ENCODE data around the gene CFAP251. TPM values are rescaled to one million over a fixed set of nuclear protein-coding genes. Genes with fewer than 3 reads are reported as not detected.

The CFAP251 gene
- total and polyA plus RNA-seq, 2 of the 8 experiments (the other 6 are each of a cell fraction or from before 2014, with no cell fraction given), result 1.8 to 2.9 TPM

DNA sequence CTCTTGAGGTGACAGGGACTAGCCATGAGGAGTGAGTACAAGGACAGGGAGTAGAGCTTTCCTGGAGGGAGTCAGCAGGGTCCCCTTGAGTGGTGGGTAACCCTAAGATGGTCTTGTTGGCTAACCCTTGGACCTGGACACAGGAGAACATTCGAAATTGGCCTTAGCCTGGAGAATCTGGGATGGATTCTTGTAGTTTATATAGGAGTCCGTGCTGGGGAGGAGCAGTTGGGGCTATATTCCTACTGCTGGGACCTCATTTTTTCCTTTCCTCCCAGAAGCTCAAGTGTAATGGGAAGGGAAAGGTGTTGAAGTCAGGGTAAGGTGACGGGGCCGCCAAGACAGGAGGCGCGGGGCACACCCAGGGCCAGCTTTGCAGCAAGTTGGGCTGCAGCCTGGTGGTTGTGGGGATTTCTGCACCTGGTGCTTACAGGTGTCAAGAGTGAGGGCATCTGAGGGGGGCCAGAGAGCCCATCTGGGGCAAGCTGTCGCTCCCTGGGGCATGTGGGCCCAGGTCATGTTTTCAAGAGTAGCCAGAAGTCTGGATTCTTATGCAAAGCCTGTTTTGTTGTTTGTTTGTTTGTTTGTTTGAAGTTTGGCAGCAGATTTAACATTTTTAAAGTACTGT, 108.4 kb downstream of the CFAP251 start:
- 96% methylated on average over 5 of the region's 7 CpGs; no CpG with 5 or more reads in 1 of the 2 experiments for WGBS, 2 experiments (ENCODE audit: extremely low coverage in 1 of 2, insufficient coverage in 1 of 2, insufficient read length in 1 of 2, insufficient replicate concordance in 2 of 2, low coverage in 1 of 2, low lambda C conversion rate in 2 of 2, missing lambda C conversion rate in 1 of 2)
- Histone ChIP-seq H3K27ac (ENCODE audit: low read depth, low read length) (no peak overlapping the region), H4K8ac (ENCODE audit: extremely low read depth, insufficient read depth, low read length) (no peak overlapping the region), H2BK12ac (ENCODE audit: low read depth, low read length) (no peak overlapping the region), H4K91ac (replicated peaks; ENCODE audit: insufficient read length, low read length) (no peak overlapping the region), H3K36me3 (ENCODE audit: control insufficient read depth in 2 of 4, insufficient read depth in 4 of 4, low read length in 3 of 4) (no peaks in the 10 kb centered on the region), H2BK20ac (ENCODE audit: low read length) (no peak overlapping the region), H3K9ac (replicated peaks in 1 of 4; ENCODE audit: extremely low read depth in 1 of 4, low read depth in 3 of 4, low read length in 3 of 4) (no peak overlapping the region), H4K5ac (ENCODE audit: insufficient read length, low read depth, low read length) (no peak overlapping the region), H3K56ac (replicated peaks; ENCODE audit: insufficient read length, low read depth, low read length) (no peak overlapping the region), H3K79me1 (ENCODE audit: low read depth, low read length) (peaks cover 14% of the 10 kb centered on the region), H4K20me1 (replicated peaks in 1 of 2; ENCODE audit: control insufficient read depth in 1 of 2, insufficient read depth in 2 of 2, low read length in 2 of 2) (peaks cover 13 to 27% of the 10 kb centered on the region in 2 experiments), H3K4ac (replicated peaks; ENCODE audit: insufficient read length, low read depth, low read length) (no peak overlapping the region), H3K4me3 (ENCODE audit: extremely low read depth in 1 of 4, insufficient read depth in 2 of 4, low read depth in 3 of 4, low read length in 4 of 4) (no peak overlapping the region), H3K23ac (ENCODE audit: insufficient read length) (no peak overlapping the region), H3K27me3 (replicated peaks in 1 of 4; ENCODE audit: control insufficient read depth in 3 of 4, extremely low read depth in 1 of 4, insufficient read depth in 3 of 4, low read length in 3 of 4) (peaks cover 0 to 8% (median 2%) of the 10 kb centered on the region in 4 experiments; a peak in 4 of 7 replicates), H3K23me2 (ENCODE audit: low read depth, low read length) (peaks cover 9% of the 10 kb centered on the region; the same call in 1 of the 2 replicates), H2AK5ac (ENCODE audit: low read depth, low read length) (peak overlapping the region; percentile 4; the same call in 1 of the 2 replicates), H3K18ac (ENCODE audit: extremely low read depth, low read length) (no peak overlapping the region), H2BK15ac (ENCODE audit: low read length) (no peak overlapping the region), H3K14ac (ENCODE audit: insufficient read length) (no peak overlapping the region), H3K9me3 (ENCODE audit: insufficient read depth in 2 of 2, low read depth in 1 of 2, low read length in 1 of 2) (no peaks in the 10 kb centered on the region), H3K4me1 (replicated peaks in 1 of 4; ENCODE audit: control insufficient read depth in 3 of 4, insufficient read depth in 4 of 4, low read length in 3 of 4) (peaks cover 0 to 14% (median 6%) of the 10 kb centered on the region in 4 experiments; a peak in 6 of 7 replicates), H3K79me2 (ENCODE audit: control insufficient read depth in 1 of 2, insufficient read depth in 2 of 2, low read length in 2 of 2) (peaks cover 4 to 46% of the 10 kb centered on the region in 2 experiments), H2AFZ (ENCODE audit: low read length) (no peak overlapping the region), H2BK120ac (replicated peaks; ENCODE audit: low read depth, low read length) (no peak overlapping the region), H2BK5ac (ENCODE audit: low read depth, low read length) (no peak overlapping the region), H3K4me2 (ENCODE audit: insufficient read depth in 1 of 2, low read depth in 2 of 2, low read length in 2 of 2) (no peak overlapping the region)
- FAIRE-seq (no peak), DNase-seq (ENCODE audit: low read depth in 1 of 2, low spot score in 2 of 2) (no peak)
- ChIA-PET POLR2A (ENCODE audit: partially characterized antibody) (interaction anchor here (1.3 kb wide), 1 partner anchor 226 kb away, joined by 4 read pairs; no protein-coding TSS in a partner anchor), CTCF (ENCODE audit: partially characterized antibody) (interaction anchor here (0.9 to 2.0 kb wide), 7 partner anchors 10 to 109 kb away, joined by 3 to 6 read pairs (median 4); partner anchors contain the start of gene CFAP251)
- TF ChIP-seq CHD2 (IDR thresholded peaks at IDR 0.05; ENCODE audit: low read length) (no peak), BRCA1 (IDR thresholded peaks at IDR 0.05; ENCODE audit: low read depth, low read length) (no peak), TEAD4 (IDR thresholded peaks at IDR 0.05; ENCODE audit: low read depth, low read length) (no peak), POU5F1 (IDR thresholded peaks at IDR 0.05; ENCODE audit: low read depth, low read length) (no peak), GABPA (IDR thresholded peaks at IDR 0.05; ENCODE audit: borderline replicate concordance, insufficient read depth, low read length) (no peak), RFX5 (IDR thresholded peaks at IDR 0.05; ENCODE audit: borderline replicate concordance, low read depth, low read length) (no peak), HDAC6 (IDR thresholded peaks at IDR 0.05; ENCODE audit: low read depth, low read length) (no peak), ZNF274 (IDR thresholded peaks at IDR 0.05; ENCODE audit: borderline replicate concordance, extremely low read depth, low read length) (no peak), KDM5A (IDR thresholded peaks at IDR 0.05; ENCODE audit: low read length) (no peak), RBBP5 (IDR thresholded peaks at IDR 0.05; ENCODE audit: borderline replicate concordance, low read depth, low read length) (no peak), RAD21 (IDR thresholded peaks at IDR 0.05 in 1 of 2, conservative IDR thresholded peaks at IDR 0.05 in 1 of 2; ENCODE audit: low read depth in 2 of 2, low read length in 2 of 2) (peak; percentile 27 to 40; a peak in 1 of 4 replicates)
- TF ChIP-seq, protein P1, sequence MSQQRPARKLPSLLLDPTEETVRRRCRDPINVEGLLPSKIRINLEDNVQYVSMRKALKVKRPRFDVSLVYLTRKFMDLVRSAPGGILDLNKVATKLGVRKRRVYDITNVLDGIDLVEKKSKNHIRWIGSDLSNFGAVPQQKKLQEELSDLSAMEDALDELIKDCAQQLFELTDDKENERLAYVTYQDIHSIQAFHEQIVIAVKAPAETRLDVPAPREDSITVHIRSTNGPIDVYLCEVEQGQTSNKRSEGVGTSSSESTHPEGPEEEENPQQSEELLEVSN (IDR thresholded peaks at IDR 0.05), result no peak

All from H1 (cell line).